ENCODE results near the gene PAK2.
"Not testable (repeated sequence)": the region's sequence is repeated elsewhere in the genome, so short reads cannot be mapped to it uniquely, and the experiment has no call there.

Gene PAK2

DNA sequence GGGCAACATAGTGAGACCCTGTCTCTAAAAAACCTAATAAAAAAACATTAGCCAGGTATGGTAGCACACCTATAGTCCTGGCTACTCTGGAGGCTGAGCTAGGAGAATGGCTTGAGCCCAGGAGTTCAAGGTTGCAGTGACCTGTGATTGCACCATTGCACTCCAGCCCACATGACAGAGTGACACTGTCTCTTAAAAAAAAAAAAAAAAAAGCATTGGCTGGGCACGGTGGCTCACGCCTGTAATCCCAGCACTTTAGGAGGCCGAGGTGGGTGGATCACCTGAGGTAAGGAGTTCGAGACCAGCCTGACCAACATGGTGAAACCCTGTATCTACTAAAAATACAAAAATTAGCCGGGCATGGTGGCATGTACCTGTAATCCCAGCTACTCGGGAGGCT, 99.7 kb downstream of the PAK2 start:
- not testable (repeated sequence) for FAIRE-seq; DNase-seq (ENCODE audit: extremely low spot score, insufficient read length, low read depth)

DNA sequence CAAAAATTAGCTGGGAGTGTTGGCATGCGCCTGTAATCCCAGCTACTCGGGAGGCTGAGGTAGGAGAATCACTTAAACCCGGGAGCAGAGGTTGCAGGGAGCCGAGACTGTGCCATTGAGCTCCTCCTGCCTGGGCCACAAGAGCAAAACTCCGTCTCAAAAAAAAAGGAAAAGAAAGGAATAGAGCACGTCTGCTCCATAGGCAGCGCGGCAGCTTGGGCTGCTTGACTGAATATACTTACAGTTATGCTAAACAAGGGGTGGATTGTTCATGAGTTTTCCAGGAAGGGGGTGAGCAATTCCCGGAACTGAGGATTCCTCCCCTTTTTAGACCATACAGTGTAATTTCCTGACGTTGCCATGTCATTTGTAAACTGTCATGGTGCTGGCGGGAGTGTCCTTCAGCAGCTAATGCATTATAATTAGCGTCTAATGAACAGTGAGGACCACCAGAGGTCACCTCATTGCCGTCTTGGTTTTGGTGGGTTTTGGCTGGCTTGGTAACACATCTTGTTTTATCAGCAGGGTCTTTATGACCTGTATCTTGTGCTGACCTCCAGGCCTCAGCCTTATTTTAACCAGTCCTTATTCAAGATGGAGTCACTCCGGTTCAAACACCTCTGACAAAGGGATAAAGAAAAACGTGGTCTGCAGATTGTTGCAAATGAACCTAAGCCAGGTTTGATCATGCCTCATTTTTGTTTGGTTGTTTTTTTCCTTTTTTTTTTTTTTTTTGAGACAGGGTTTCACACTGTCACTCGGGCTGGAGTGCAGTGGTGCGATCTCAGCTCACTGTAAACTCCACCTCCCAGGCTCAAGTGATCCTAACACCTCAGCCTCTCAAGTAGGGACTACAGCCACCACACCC, 103.1 kb downstream of the PAK2 start:
- FAIRE-seq (no peak), DNase-seq (ENCODE audit: extremely low spot score, insufficient read length, low read depth) (no peak)

DNA sequence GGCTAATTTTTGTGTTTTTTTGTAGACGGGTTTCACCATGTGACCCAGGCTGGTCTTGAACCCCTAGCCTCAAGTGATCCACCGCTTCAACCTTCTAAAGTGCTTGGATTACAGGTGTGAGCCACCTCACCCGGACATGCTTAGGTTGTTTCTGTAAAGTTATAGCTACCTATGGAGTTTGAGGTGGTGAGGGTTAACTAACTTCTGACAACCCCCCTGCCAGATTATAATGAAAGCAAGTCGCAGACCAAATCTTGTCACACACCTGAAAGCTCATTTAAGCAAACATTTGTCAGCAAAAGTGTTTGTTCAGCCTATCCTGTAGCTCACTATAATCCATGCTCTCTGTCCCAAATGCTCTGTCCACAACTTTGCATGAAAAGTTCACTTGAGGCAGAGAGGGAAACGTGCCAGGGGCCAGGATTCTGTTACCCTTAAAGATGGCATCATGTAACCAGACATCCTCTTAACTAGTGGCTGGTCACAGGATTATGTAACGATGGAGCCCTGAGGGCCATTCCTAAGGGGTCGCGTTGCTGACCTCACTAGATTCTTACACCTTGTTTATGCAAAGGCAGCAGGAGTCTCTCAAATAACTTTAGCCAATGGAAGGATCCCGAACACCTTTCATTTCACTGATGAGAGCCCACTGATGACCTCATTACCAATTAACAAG, 103.9 kb downstream of the PAK2 start:
- DNase-seq (ENCODE audit: extremely low spot score, insufficient read length, low read depth) (no peak), FAIRE-seq (no peak)

DNA sequence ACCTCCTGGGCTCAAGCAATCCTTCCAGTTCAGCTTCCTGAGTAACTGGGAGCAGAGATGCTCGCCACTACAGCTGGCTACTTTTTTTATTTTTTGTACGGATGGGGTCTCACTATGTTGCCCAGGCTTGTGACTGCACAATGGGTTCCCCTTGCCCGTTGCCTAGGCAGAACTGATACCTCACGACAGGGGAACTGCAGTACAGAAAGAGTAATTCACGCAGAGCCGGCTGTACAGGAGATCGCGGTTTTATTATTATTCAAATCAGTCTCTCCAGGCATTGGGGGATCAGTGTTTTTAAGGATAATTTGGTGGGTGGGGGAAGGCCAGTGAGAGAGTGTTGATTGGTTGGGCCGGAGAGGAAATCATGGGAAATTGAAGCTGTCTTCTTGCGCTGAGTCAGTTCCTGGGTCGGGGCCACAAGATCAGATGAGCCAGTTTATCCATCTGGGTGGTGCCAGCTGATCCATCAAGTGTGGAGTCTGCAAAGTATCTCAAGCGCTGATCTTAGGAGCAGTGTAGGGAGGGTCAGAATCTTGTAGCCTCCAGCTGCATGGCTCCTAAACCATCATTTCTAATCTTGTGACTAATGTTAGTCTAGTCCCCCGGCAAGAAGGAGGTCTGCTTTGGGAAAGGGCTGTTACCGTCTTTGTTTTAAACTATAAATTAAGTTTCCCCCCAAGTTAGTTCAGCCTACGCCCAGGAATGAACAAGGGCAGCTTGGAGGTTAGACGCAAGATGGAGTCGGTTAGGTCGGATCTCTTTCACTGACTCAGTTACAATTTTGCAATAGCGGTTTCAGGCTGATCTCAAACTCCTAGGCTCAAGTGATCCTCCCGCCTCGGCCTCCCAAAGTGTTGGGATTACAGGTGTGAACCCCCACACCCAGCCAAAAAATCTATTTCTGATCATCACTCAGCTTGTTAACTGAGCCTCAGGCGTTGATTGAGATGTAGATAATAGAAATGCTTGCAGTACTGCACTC, 104.9 kb downstream of the PAK2 start:
- not testable (repeated sequence) for DNase-seq (ENCODE audit: extremely low spot score, insufficient read length, low read depth); FAIRE-seq

DNA sequence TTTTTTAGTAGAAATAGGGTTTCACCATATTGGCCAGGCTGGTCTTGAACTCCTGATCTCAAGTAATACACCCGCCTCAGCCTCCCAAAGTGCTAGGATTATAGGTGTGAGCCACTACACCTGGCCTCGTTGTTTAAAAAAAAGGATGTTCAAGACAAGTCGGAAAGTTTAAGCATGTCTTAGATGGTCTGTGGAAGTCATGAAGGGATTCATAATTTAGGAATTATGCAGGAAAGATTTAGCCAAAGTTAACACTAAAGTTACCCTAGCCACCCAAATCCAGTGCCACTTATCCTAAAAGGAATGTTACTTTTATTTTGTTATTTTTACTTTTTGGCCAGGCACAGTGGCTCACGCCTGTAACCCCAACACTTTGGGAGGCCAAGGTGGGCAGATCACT, 108.7 kb downstream of the PAK2 start:
- FAIRE-seq; DNase-seq (ENCODE audit: extremely low spot score, insufficient read length, low read depth): not testable (repeated sequence)

DNA sequence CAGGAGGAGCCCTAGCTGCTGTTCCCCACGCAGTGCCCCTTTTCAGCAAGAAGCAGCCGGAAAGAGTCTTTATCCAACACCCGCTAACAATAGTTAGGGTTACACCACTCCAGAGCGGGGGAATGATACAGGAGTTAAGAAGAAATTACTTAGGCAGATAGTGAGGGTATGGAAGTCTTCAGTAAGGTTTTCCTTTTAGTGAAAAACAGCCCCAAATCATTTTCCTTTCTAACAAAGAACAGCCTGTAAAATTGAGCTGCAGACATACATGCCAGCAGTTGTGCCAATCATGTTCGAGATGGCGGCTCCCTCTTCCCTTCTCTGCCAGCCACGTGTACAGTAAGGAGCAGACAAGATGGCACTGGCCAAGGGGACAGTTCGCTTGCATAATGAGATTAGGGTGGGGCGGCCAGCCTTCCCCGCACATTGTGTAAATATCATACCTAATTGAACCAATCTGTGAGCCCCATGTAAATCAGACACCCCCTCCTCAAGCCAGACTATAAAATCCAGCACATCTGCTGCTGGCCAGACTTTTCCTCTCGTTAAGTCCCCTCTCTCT, 109.6 kb downstream of the PAK2 start:
- FAIRE-seq: no peak

DNA sequence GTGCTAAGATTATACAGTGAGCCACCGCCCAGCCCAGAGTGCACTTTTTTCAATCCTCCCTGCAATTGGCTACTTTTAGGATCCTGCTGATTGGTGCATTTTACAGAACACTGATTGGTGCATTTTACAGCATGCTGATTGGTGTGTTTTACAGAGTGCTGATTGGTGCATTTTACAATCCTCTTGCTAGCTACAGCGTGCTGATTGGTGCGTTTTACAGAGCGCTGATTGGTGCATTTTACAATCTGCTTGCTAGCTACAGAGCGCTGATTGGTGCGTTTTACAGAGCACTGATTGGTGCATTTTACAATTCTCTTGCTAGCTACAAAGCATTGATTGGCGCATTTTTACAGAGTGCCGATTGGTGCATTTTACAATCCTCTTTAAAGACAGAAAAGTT, 123.3 kb downstream of the PAK2 start:
- not testable (repeated sequence) for DNase-seq (ENCODE audit: extremely low spot score, insufficient read length, low read depth); FAIRE-seq

More for the DNA sequence above, 109.6 kb downstream of the PAK2 start:
- no peak for DNase-seq (ENCODE audit: extremely low spot score, insufficient read length, low read depth)

DNA sequence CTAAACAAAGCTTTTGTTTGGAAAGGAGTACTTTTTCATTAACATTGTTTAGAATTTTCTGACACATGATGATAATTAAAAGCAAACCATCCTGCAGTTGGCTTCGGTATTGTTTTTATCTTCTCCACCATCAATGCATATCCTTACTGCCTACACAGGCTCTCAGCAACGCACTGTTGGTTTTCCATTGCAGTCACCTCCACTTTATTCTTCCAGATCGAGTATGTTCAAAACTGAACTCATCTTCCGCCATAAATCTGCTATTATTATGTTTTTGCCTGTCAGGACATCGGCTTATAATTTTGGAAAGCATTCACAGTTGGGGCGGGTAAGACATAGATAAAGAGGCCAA, 127.5 kb downstream of the PAK2 start:
- FAIRE-seq (no peak), DNase-seq (ENCODE audit: extremely low spot score, insufficient read length, low read depth) (no peak)

DNA sequence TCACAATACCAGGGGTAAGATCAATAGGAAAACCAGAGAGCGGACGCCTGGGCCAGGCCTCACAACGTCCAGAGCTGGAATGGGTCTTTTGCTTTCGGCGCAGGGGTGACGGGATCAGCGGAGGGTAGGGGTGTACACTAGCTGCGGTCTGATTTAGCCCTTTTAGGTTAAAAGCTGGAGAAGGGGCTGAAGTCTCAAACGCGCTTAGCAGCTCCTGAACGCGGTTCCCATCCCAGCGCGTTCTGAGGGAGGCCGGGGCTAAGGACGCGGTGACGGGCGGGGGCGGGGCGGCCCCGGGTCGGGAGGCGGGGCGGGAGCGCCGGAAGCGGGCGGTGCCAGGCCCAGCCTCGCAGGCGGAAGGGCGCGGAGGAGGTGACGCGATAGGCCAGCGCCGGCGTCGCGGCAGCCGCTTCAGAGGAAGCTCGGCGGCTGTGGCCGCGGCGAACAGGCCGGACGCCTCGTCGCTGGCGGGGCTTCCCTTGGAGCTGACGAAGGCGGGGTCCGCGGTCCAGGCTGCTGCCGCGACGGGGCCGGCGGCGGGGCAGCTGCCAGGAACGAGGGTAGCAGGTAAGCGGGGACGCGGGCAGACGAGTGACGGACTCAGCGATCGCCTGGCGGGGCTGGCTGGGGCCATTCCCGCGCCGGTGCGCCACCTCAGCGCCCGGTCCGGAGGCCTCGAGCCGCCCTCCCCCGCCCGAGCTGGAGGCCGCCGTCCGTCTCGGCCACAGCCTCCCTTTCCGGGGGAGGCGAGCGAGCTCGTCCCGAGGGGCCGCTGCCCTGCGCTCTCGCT, 128.0 kb downstream of the PAK2 start, which contains the start of gene SENP5:
SENP5 (plus strand) TSS at position 414 of the 790 bp plus-strand sequence. CDS start 17,262 bp downstream, outside the sequence.
- peak; percentile 88 for DNase-seq (ENCODE audit: extremely low spot score, insufficient read length, low read depth)
- FAIRE-seq: peak; percentile 75

DNA sequence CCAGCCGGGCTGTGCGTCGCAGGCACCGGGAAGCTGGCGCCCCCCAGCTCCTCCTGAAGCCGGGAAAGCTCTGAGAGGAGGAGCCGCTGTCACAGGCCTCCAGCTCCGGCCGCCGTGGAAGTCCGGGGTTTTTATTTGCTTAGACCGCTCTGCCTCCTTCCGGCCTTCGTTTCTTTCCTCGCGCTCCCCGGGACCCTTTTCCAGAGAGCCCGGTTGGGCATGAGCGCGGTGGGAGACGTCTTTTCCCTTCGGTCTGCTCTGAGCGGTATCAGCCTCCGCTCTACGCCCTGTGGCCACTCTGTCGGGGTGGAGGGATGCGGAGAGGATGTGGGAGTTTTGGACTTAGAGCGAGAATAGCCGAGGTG, 128.6 kb downstream of the PAK2 start:
- FAIRE-seq (no peak), DNase-seq (ENCODE audit: extremely low spot score, insufficient read length, low read depth) (no peak)

DNA sequence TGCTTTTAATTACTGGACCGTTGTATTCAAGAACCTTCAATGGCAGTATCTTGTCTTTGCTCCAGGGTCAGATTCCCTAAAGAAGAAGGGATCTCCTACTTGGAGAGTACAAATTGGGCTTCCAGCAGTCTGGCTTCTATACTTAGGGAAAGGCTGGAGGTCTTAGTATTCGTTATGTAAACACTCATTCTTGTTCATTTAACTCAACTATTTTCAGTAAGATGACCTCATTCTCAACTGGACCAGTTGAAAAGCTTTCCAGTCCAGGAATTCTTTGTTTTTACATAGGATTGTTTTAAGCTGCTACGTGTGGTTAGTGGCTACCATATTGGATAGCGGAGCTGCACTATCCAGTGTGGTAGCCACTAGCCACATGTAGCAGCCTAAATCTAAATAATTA, 132.7 kb downstream of the PAK2 start:
- DNase-seq (ENCODE audit: extremely low spot score, insufficient read length, low read depth): no peak
- no peak for FAIRE-seq

DNA sequence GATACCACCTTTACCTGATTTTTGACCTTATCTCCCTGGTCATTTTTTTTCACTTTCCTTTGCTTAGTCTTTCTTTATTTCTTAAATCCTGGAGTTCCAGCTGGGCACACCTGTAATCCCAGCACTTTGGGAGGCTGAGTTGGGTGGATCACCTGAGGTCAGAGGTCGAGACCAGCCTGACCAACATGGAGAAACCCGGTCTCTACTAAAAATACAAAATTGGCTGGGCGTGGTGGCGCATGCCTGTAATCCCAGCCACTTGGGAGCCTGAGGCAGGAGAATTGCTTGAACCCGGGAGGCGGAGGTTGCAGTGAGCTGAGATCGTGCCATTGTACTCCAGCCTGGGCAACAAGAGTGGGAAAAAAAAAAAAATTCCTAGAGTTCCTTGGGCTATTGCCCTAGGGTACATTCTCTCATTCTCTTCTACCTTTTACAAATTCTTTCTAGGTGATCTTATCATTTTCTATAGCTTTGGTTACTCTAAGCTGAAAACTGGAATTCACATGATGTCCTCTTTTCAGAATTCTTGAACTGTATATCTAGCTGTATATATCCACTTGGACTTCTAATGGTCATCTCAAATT, 134.9 kb downstream of the PAK2 start:
- FAIRE-seq; DNase-seq (ENCODE audit: extremely low spot score, insufficient read length, low read depth): not testable (repeated sequence)

DNA sequence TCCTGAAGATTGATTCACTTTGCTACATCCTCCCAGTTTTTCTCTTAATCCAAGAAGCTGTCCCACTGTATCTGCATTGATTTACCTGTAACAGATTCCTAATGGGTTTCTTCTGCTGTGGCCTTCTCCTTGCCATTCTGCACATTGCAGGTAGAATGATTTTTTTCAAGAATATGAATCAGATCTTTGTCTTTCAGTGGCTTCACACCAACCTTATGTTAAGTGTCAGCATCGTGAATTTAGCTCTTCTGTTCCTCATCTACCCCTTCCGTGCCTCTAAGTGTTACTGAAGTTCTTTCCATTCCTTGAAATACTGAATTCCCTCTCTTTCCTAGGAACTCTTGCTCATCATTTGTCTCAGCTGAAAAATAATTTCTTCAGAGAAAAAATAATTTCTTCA, 135.6 kb downstream of the PAK2 start:
- DNase-seq (ENCODE audit: extremely low spot score, insufficient read length, low read depth): no peak
- no peak for FAIRE-seq

All from GM18507 (cell line).